Measurements from ENCODE around the gene TMEM235.

DNA sequence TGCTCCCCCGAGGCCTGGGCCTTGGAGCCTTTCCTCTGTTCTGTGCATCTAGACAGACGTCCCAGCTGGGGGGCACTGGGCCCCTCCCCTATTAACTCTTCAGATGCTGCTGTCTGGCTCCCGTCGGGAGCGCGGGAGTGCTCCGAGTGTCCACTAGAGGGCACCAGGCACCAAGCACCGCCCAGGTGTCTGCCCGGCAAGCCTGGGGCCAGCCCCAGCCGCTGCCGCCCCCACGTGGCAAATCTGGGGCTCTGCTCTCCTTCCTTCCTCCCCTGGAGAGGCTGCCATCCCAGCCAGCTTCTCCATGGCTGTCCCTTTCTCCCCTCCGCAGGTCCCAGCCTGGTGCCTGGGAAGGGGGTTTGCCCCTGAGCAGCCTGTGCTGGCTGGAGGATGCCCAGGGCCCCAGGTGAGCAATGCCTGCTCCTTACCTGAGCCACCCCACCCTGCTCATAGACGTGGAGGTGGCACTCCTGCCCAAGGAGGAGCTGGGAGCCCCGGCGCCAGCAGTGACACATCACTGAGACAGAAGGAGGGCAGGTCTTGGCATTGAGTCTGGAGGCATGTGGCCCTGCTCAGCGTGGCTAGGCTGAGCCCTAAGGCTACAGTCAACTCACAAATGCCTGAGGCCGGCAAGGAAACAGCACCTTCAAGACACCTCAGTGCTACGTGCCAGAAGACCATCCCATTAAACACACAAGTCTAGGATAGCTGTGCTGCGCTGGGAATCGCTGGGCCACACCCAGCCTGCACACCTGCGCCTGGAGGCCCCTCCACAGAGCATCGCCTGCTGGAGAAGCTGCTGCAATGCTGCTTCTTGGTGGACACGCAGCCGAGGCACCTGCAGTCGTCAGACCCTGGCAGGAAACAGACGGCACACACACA is 19.7 kb downstream of the TMEM235 start:
- TF ChIP-seq, protein P1, sequence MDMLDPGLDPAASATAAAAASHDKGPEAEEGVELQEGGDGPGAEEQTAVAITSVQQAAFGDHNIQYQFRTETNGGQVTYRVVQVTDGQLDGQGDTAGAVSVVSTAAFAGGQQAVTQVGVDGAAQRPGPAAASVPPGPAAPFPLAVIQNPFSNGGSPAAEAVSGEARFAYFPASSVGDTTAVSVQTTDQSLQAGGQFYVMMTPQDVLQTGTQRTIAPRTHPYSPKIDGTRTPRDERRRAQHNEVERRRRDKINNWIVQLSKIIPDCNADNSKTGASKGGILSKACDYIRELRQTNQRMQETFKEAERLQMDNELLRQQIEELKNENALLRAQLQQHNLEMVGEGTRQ (CRISPR knock-in tag; IDR thresholded peaks at IDR 0.05) = peak; percentile 57
- TF ChIP-seq, protein P2, sequence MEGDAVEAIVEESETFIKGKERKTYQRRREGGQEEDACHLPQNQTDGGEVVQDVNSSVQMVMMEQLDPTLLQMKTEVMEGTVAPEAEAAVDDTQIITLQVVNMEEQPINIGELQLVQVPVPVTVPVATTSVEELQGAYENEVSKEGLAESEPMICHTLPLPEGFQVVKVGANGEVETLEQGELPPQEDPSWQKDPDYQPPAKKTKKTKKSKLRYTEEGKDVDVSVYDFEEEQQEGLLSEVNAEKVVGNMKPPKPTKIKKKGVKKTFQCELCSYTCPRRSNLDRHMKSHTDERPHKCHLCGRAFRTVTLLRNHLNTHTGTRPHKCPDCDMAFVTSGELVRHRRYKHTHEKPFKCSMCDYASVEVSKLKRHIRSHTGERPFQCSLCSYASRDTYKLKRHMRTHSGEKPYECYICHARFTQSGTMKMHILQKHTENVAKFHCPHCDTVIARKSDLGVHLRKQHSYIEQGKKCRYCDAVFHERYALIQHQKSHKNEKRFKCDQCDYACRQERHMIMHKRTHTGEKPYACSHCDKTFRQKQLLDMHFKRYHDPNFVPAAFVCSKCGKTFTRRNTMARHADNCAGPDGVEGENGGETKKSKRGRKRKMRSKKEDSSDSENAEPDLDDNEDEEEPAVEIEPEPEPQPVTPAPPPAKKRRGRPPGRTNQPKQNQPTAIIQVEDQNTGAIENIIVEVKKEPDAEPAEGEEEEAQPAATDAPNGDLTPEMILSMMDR (IDR thresholded peaks at IDR 0.05 in 2 of 3, conservative IDR thresholded peaks at IDR 0.05 in 1 of 3; ENCODE audit: insufficient read depth in 2 of 3, low read depth in 1 of 3, low read length in 3 of 3) = peak; percentile 99 to 100 (median 100)
- no peak for TF ChIP-seq TCFL5 (CRISPR knock-in tag; conservative IDR thresholded peaks at IDR 0.05)
